Right lobe of liver (tissue), 4 donors: ENCODE measurements around the gene IFT74.

ENCODE experiments used
- POLR2A ChIP-seq: fragments of 450-650 bp; IDR thresholded peaks from one replicate; pipeline ENCODE4 v1.6.1; 2017; ENCODE audit warnings: antibody characterized with exemption, mild to moderate bottlenecking
- TF ChIP-seq, protein P1 (sequence below), 4 donors: fragments of 200-600 bp in 3 of 4; fragments of 450-650 bp in 1 of 4; IDR thresholded peaks; one replicate each; pipeline versions ENCODE4 v1.5.1 to v1.8.0; 2016 to 2022; ENCODE audit warnings: antibody characterized with exemption in 4 of 4, mild to moderate bottlenecking in 2 of 4
- donor health status: DM: no; HTN: no; CAD: no.
- donor health status: DM: no; HTN: no; CAD: no.
- donor health status: DM: no; HTN: yes; CAD: no.

DNA sequence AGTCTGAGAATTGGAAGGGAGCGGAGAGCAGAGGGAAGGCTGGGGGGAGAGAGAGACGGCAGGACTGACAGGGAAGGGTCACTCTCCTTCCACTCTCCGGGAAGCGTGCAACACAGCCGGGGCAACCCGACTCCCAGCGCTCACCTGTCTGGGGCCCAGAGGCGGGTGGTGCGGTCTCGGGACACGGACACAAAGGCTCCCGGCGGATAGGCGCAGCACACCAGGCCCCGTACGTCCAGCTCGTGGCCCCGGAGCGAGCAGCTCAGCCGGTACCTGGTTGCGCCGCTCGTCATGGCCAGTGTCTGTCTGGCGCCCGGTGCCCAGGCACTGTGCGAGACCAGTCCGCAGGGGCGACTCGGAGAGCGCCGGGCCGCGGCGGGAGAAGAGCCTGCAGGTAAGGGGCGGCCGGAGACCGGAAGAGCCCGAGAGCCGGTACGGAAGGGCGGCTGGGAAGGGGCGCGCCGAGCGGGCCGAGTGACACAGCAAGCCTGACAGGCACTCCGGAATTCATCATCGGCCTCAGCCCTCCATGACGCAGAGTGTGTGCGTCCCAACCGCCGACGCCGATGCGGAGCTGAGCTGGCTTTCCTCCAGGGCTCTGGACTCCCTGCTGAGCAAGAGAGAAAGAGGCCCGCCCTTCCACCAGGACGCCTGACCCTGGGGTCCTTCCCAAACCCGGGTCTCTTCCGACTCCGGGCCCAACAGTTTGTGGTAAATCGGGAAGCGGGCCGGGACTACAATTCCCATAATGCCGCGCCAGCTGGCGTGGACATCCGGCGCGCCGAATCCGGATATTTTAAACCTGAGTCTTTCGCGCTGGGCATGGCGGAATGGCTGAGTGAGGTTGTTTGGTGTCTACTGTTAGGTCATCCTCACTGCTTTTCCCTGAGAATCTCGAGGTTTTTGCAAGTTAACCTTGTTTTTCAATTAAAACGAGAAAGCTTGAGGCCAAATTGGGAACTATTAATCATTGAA, 9.2 kb upstream of the IFT74 start, which contains the start of gene PLAA:
- TF ChIP-seq, protein P1, sequence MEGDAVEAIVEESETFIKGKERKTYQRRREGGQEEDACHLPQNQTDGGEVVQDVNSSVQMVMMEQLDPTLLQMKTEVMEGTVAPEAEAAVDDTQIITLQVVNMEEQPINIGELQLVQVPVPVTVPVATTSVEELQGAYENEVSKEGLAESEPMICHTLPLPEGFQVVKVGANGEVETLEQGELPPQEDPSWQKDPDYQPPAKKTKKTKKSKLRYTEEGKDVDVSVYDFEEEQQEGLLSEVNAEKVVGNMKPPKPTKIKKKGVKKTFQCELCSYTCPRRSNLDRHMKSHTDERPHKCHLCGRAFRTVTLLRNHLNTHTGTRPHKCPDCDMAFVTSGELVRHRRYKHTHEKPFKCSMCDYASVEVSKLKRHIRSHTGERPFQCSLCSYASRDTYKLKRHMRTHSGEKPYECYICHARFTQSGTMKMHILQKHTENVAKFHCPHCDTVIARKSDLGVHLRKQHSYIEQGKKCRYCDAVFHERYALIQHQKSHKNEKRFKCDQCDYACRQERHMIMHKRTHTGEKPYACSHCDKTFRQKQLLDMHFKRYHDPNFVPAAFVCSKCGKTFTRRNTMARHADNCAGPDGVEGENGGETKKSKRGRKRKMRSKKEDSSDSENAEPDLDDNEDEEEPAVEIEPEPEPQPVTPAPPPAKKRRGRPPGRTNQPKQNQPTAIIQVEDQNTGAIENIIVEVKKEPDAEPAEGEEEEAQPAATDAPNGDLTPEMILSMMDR (IDR thresholded peaks at IDR 0.05): peak in 2 of 4 donors; percentile 5 to 18
- peak; percentile 78 for TF ChIP-seq POLR2A
